Esophagus mucosa (tissue), 1 donor: ENCODE data around the gene AEN. TPM values are rescaled to one million over a fixed set of nuclear protein-coding genes. Genes with fewer than 3 reads are reported as not detected.

ENCODE experiments used
- ATAC-seq: fragments of 200-7000 bp; cut with Tn5 transposase; one replicate; pipeline ENCODE4 v1.9.1; 2020
- total RNA-seq: library from RNA; stranded (reverse); gene quantifications from one replicate; pipeline ENCODE4 v1.2.4, GENCODE V29; 2023
- donor health status: DM: yes; HTN: yes; CAD: no.

The AEN gene, protein sequence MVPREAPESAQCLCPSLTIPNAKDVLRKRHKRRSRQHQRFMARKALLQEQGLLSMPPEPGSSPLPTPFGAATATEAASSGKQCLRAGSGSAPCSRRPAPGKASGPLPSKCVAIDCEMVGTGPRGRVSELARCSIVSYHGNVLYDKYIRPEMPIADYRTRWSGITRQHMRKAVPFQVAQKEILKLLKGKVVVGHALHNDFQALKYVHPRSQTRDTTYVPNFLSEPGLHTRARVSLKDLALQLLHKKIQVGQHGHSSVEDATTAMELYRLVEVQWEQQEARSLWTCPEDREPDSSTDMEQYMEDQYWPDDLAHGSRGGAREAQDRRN
- total RNA-seq, result 15.8 TPM

DNA sequence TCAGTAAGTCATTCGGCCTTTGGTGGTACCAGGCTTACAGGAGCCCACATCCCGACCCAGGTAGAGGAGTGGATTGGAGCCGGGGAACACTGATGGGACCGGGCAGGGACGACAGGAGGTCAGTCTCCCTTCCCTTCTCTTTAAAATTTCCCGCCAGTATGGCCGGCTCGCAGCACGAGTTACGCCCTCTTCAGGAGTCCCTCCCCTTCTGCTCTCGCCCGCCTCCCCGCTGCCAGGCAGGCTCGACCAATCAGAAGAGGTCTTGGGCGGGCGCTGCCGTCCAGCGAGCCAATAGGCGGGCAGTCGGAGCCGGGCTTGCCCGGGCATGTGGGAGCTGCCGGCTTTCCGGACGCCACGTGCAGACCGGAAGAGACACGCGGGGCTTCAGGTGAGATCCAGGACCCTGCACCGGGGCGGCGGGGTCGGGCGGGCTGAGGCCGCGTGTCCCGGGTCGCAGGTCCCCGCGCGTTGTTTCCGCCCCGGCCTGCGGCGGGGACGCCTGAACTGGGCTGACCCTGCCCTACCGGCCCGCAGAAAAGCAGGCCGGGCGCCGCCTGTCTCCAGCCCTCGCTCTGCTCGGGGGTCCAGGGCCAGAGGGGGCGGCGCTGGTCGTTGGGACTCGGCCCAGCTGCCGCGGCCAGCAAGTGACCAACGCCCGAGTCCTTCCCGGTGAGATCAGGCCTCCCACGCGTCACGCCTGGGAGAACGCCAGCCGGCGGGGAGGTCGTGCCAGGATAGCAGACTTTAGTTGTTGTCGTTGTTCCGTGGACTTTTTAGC, at the start of gene AEN:
AEN (plus strand) TSS at position 346 of the 778 bp plus-strand sequence. CDS start 4,870 bp downstream, outside the sequence.
- peak; percentile 95 for ATAC-seq

DNA sequence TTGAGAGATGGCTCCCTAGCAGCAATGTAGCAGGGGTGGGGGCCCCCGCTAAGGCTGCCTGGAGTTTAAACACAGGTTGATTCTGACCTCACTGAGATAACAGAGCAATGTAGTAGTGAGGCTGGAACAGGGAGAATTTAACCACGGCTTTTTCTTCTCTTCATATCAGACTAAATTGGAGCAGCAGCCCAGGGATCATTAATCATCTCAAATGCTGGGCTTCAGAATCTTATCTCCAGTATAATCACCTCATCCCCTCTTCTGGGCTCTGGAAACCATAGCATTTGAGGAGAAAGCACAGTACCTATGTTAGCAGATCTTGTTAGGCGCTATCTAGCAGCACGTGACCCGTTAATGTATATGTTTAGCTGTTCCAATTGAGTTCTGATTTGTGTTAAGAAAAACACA, 49.3 kb upstream of the AEN start:
- no peak for ATAC-seq

DNA sequence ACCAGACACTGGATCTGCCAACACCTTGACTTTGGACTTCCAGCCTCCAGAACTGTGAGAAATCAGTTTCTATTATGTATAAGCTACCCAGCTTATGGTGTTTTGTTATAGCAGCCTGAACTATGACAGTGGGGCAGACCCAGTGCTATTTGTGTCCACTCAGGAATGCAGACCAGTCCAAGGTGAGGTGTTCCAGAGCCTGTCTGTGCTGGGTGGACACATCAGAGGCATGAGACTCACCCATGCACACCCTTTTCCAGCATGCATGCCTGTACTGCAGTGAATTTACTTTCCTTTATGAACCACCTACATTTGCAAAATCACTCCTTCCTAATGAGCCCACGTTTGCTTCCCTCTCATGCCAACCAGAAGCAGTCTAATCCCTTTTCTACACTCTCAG, 47.1 kb upstream of the AEN start:
- peak; percentile 47 for ATAC-seq

DNA sequence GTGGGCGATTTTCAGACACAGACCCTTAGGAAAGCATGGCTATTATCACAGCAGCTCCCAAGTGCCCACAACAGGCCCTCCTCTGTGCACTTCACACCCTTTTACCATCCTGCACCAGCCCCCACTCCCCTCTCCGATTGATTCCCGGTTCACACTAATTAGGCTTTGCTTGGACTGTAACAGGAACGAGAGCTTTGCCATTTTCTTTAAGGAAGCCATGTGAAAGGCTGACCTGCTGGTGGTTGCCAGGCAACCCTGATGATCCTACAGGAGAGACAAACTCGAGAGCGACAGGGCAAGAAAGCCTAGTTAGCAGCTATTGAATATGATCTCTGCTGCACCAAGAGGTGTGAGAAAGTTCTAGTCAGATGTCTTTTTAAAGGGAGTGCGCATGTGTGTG, 46.5 kb upstream of the AEN start:
- no peak for ATAC-seq

DNA sequence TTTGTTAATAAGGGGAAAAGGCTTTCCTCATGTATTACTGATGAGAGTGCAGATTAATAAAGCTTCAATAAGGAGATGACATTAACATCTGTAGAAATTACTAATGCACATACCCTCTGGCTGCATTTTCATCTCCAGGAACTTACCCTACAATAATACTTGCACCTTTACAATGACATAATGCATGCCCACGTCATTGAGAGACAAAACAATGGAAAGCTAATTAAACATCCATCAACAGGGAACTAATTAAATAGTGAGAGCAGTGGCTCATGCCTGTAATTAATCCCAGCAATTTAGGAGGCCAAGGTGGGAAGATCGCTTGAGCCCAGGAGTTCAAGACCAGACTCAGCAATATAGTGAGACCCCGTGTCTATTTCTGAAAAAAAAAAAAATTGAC, 41.8 kb upstream of the AEN start:
- ATAC-seq, result no peak

DNA sequence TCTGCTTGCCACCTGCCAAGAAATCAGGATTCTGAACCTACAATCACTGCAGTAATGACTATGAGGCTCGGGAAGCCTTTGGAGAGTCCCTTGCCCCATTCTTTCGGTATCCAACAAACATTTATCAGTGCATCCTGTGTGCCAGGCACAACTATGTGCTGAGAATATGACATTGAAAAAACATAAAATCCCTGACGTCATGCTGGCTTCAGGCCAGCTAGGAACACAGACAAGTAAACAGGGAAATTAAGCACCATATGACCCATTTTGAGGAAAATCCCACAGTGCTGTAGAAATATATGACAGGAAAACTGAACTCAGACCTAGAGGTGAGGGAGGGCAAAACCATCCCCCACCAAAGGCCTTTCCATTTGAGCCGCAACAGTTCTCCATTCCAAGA, 40.6 kb upstream of the AEN start:
- no peak for ATAC-seq

DNA sequence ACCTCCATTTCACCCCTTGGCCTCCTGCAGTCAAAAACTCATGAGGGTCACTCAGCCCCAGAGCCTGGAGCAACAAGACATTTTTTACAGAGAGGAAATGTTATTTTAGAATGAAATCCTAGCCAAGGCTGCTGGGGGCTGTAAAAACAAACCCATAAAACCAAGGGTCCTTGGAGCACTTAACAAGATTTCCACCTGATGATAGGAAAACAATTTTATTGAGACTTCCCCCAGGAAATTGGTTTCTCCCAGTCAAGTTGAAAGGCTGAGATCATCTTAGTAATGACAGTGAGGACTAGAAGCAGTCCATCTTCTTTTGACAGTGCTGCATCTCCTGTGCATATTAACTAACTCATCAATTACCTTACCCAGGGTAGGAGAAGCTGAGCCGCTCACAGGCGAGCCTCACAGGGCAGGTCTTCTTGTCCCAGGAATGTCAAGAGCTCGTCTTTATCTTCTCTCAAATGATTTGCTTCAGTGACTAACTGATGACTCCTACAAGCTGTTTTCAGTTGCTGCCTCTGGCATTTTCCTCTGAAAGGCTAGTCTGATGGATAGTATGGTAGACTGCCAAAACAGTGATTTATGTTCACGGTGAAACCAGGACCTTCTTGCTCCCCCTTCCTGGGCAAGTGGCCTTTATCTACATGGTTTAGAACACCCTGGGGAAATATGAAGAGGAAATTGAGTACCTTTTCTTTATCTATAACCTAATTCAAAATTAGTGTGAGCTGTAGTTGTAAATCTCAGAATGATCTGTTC, 34.6 kb upstream of the AEN start:
- no peak for ATAC-seq

DNA sequence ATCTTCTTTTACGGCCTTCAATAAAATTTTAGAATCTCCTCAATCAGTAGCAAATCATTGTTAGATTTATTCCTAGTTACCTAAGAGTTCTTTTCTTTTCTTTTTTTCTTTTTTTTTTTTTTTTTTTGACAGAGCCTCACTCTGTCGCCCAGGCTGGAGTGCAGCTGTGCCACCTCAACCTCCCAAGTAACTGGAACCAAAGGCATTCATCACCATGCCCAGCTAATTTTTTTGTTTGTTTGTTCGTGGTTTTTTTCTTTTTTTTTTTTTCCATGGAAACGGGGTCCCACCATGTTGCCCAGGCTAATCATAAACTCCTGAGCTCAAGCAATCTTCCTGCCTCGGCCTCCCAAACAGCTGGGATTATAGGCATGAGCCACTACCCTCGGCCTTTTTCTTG, 30.4 kb upstream of the AEN start:
- no peak for ATAC-seq

DNA sequence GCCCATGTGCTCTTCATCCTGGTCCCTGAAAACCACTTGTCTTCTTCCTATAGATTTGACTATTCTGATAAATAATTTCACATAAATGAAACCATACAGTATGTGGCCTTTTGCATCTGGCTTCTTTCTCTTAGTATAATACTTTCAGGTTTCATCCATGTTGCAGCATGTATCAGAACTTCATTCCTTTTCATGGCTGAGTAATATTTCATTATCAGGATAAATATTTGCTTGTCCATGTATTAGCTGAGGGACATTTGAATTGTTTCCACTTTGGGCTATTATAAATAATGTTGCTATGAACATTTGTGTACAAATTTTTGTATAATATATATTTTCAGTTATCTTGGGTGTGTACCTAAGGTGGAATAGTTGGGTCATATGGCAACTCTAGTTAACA, 29.8 kb upstream of the AEN start:
- no peak for ATAC-seq

DNA sequence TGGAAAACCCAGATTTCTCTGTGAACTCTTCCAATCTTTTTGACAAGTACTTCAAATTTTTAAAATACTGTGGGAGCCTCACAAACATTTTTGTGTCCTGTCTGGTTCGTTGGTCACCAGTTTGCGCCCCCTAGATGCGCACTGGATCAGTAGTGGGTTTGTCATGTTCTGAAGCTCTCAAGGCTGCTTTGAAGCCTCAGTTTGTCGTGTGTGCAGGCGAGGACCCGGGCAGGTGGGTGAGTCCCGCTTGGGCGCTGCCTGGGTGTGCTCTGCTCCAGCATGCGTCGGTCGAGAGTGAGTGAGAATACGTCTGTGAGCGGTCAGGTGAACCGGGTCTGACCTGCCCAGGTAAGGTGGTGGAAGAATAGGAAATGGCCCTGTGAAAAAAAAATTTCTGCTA, 17.3 kb upstream of the AEN start:
- no peak for ATAC-seq

DNA sequence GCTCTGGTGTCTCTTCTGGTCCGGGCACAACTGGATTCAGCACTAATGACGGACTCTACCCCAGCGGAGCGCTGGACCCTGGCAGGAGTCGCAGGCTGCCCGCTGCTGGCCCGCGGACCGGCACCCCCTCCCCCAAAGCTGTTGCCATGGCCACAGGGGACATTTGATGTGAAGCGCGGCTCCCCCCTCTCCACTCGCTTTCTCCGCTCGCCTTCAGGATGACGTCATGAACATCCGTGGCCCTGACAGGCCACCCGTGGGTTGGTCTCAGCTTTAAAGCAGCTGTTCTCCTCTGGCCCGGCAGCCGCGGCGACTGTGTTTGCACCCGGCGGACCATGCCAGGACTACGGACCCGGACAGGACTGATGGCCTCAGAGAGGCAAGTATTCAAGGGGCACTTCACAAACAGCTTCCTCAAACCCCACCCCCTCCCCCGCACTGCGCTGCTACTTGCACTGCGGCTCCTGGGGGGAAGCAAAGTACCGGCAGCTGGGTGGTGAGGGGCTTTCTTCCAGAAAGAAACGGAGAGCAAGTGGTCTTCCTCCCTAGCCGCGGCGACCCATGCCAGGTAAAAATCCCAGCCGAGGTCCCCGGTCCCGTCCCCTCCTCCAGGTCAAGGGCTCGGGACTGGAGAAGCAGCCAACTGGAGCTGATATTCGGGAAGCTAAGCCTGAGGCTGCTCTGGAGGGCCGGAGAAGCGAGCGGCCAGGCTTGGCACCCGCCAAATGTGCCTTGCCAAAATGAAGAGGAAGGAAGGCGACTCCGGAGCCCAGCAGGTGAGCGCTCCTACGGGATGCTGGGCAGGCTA, 16.6 kb upstream of the AEN start:
- no peak for ATAC-seq

DNA sequence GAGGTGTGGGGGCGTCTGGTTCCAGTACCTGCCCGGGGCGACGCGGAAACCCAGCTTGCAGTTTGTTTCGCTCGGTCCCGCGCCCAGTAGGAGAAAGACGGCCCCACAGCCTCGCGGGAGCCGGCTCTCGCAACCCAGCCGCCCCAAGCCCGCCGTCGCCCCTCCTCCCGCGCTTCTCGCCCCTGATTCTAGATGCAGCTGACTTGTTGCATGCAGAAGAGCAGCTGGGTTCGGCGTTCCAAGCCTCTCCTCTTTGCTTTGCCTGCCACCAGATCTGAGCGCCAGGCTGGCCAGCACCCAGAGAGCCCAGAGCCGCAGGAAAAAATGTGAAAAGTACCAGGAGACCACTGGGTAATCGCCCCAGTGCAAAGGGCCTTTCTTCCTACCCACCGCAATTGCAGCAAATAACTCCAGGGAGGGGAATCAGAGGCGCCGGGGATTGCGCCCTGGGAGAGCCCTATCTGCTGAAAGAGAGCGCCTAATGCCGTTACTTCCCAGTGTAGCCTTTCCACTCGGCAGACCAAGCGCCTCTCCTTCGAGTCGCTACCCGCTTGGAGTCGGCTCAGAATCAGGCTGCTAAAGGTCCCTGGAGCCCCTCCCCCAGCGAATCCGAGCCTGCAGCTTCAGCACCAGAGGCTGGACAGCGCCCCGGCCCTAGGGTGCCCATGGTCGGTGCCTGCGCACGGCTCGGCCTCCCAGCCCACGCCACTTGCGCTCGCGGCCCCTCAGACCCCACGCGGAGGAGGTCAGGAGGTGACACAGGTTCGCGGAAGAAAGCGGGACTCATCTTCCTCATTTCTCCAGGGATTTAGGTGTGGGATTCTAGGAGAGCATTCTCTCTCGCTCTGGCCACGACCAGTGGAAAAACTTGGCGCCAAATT, 15.7 kb upstream of the AEN start:
- ATAC-seq, result peak; percentile 64

DNA sequence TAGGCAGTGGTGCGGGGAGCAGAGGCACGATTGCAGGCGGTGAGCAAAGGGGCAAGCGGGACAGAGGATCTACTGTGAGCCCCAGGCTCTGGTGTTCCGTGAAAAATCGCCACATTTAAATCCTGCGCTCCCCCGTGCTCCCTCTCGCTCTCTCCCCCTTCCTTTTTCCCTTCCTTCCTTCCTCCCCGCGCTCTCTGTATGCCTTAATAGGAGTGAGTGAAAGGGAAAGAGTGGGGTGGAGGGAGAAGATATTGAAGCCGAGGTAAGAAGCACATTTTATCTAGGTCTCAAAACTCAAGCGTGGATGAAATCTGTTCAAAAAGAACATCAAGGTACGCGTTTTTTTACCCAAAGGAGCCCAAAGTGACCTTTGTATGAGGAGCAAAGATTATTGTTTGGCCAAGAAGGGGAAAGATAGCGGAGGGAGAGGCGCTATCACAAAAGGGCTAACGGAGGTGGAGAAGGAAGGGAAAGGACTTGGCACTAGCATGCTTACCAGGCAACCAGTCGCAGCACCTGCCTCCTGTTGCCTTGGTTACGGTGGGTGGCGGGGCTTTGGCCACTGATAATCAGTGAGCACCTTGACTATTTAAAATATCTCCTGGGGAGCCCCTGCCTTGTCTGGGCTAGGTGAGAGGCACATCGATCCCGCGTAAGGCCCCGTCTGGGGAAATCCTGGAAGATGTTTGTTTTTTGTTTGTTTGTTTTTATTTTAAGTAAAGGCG, 14.9 kb upstream of the AEN start:
- no peak for ATAC-seq

DNA sequence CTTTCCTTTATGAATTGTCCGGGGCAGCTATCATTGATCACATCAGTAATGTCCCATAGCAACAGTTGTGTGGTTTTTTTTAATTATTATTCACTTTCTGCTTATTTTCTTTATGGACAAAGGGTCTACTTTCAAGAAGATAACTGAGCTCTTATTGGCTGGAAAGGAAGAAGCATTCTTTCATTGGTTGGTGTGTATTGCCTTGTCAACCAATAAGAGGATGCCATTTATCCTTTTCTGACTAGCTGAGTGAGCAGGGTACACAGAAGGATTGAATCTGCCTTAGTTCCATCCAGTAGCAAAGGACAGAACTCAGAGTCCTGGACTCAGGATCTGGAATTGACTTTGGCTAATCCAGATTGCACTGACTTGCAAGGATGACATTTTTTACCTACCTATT, 13.2 kb upstream of the AEN start:
- no peak for ATAC-seq

DNA sequence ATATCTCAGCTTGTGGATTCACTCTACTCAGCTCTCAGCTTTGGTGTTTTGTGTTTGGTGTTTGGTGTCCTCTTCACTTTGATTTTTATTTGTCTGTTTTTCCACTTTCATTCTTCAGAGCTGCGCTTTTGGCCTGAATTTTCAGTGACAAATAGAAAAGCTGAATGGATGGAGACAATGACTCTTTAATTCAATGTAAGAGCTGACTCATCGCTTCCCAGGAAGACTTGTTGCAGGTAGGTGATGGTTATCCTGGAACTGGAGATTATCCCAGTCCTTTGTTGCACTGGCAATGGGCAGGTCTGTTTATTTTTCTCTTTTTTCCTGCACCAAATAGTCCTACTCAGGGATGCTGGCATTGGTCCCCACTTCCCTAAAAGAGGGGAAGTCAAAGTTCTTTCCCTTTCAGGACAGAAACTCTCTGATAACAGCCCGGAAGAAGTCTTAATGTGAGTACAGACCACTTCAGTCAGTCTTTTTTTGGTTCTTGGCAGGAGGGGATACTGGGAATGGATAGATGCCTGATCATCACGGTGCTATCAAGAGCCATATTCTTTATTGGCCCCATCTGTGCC, 12.4 kb upstream of the AEN start:
- ATAC-seq, result no peak

DNA sequence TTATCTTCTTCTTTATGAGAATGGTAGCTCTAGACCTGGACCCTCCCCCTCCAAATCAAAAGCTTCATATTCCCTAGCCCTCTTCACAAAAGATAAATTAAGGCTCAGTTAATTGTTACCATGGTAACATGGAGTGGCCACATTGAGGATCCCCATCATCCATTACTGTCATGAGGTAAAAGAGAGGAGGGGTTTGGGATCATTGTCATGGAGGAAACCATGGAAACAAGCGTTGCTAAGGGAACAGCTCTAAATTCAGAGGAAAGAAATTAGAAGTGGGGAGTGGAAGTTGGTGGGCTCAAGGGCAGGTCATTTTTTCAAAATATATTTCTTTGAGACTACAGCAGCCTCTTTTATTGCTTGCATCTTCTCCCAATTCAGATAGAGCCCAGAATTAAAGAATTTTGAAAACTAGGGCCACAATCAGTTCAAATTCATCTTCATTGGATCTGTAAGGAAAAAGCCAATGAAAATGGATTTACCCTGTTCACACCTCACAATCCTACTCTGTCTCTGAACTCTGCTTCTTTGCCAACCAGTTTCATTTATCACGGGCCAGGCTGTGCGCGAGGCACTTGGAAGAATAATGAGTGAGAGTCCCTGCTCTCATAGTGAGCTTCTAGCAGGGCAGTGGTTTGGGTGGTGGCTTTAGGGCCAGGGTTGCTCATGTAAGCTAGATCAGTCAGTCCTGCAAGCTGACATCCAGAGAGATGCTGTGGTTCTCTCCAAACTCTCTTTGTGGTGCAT, 11.6 kb upstream of the AEN start:
- ATAC-seq, result no peak

DNA sequence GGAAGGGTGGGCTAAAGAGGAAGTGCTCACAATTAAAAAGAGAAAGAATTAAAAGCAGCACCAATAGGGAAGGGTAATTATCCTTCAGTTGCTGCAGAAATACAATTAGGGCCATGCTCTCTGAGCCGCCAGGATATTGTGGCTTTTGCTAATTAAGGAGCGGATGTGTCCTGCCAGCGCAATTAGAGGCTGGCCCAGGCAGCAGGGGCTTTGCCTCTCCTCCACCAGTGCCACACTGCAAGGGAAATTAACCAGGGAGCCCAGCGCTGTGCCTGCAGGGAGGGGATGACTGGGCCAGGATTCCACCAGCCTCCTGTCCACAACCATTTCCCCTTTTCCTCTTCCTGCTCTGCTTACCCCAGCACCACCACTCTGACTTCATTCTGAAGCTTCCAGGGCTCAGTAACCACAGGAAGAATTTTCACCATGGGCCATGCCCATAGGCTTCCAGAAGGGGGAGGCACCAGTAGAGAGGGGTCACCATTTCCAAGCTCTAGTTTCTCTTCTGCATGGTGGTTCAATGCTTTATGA, 10.4 kb upstream of the AEN start:
- no peak for ATAC-seq

DNA sequence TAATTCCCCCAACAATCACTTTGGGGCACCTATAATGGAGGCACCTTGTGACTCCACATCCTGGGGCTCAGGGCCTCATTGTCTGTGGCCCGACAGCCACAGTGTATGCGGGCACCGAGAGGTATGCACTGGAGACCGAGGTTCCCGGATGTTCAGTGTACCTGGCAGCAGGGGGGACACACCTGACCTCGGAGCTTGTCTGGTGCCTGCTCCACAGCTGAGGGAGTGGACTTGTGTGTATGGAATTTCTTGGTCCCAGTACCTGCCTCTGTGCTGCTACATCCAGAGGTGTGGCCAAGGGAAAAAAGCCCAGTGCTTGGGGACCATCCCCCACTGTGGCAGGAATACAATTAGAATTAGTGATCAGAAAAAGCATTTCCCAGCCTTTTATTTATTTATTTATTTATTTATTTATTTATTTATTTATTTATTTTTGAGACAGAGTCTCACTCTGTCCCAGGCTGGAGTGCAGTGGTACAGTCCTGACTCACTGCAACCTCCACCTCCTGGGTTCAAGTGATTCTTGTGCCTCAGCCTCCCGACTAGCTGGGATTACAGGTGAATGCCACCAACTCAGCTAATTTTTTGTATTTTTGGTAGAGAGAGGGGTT, 8.8 kb upstream of the AEN start:
- ATAC-seq, result no peak
